ENCODE data around the gene UBR4.

The UBR4 gene

DNA sequence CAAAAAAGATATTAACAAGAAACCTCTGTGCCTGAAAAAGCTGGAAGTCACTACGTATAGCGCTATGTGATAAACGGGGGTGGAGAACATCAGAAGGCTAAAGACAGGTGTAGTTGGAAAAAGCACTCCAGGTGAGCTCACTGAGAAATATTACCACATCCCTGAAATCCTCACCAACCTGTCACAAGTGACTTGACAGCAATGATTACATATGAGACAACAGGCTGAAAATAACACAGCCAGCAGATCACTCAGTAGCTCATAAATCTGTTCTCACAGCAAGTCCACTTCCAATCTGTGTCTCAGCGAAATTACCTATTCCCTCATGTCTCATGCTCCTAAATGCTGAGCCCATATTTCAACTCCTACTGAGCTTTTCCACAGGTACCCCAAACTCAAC lies 120.5 kb downstream of the UBR4 start:
- no peak for DNase-seq (ENCODE audit: low spot score)

DNA sequence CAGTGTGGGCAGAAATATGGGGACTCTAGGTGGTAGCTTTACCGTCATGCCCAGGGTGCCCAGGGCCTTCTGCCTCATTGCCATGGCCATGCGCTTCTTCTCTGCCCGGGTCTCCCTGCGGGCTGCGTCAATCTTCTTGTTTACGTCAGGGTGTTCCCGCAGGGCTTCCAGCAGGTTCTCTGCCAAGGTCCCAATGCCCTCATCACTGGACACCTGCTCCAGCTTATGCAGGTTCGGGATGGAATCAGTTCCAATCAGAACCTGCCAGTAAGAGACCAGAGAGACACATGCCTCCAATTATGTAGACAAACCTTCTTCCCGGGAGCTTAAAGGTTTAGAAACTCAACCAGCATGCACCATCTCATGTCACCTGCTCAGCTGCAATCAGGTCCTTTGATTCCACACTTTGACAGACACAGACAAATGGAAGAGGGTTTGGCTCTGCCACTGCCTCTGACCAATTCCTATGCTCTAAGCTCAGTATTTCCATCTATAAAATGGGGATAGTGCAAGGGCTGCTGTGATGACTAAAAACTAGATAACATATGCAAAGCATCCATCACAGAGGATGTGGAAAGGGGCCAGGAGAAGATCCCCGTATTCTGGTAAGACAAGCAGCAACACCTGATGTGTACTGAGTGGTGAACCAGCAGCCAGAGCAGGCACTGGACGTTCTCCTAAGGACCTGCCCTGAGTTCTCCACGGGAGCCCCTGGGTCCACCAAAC lies 121.2 kb downstream of the UBR4 start:
- DNase-seq (ENCODE audit: low spot score): no peak

DNA sequence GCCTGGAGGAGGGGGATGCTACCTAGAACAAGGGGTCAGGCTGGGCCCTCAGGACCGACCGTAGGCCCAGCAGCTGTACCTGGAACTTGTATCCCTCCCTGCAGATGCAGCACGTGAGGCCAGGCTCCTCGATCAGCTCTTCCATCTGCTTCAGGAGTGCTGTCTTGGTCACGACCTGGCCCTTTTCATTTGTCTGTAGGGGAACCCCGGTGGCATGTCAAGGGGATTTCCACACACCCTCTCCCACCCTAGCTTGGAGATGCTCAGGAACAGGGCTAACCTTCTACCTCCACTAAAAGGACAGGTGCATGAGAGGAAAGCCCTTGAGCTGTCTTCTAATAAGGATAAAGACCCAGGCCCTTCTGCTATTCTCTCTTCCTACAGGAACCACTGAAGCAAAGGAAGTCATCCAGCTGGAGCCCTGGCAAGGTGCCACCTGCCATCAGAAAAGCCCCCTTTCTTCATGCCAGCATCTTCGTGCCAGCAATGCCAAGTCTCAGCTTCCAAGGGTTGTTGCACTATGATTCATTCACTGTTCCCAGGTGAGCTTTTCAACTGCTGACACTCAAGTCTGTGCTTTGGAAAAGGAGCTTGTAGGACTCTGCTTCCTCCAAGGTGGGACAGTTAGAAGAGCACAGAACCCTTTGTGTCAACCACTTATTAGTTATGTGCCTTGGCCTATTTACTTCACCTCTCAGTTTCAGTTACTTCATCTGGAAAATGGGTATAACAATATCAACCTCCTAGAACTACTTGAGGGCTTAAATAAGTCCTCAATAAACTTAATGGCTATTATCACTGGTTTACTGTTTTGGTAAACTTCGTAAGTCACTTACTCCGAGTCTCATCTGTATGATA lies 122.1 kb downstream of the UBR4 start:
- no peak for DNase-seq (ENCODE audit: low spot score)

DNA sequence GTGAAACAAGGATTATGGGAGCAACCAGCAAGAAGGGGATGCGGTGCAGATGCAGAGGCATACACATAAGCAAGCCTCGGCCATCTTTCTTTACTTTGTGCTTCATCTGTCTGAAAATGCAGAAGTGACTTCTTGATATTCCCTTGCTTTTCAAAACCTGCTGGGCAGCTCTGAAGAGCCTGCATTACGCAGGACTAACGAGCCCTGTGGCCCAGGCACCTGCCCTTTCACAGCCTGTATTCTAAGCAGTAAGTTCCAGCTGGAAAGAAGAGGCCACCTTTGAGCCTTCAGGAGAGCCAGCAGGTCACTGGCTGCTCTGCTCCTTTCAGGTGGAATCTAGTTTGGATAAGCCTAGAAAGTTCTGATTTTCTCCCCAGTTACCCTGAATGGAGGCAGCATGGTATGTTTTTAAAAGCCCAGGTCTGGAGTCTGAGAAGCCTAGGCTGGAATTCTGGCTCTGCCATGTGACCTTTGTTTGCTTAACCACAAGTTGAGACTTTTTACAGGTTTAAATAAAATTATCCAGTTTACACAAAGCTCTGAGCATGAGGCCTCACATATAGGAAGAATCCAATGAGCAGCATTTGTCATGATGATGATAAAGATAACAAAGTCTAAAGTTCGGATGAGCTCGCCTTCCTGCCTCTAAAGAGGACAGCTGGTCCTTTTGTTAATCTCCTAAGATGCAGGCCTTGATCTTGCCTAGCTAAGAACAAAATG lies 122.9 kb downstream of the UBR4 start:
- DNase-seq (ENCODE audit: low spot score): no peak

DNA sequence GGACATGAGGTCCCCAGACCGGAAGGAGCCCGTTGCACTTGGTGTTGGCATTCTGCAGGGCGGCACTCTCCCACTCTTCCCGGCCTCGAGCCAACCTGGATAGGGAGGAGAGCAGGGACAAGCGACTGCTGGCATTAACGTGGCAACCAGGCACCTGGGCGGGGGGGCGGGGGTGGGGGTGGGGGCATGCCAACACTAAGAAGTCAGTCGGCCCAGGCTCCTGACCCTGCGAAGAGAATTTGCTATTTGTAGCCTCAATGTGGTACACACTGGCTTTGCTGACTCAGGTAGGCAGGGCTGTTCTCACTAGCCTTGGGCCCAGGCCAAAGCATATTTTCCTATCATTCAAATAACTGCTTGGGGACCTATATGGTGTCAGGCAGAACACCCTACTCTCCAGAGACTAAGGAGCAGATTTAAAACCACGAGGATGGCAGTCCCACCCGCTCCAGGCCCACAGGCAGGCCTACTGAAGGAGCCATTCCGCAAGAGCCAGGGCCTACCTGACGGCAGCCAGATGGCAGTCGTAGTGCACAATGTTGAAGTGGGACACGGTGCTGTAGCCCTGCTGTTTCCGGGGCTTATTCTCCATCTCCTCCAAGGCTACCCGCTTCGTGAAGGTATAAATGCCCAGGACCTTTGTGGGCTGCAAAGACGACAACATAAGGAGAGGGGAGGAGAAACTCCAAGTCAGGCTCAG lies 123.7 kb downstream of the UBR4 start:
- DNase-seq (ENCODE audit: low spot score): no peak

DNA sequence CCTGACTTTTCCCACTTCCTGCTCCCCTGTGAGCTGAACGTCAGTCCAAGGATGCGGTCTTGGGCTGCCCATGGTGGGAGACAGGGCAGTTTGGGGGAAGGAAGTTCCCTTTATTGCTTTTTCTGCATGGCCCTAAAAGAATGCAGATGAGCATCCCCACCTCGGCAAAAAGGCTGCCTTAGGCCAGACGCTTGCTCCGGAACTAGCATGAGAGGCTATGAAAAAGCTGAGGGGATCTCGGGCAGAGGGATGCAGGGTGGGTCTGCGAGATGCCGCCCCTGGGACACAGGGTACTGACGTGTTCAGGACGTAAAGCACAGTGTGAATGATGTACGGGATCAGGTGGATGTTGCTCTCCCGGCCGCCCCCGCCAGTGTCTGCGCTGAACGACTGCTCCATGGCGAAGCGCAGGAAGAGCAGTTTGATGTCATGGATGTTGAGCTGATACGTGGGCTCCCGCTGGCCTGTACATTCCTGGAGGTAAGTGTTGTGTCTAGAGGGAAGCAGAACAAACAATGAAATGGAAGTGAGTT lies 125.8 kb downstream of the UBR4 start:
- no peak for DNase-seq (ENCODE audit: low spot score)

DNA sequence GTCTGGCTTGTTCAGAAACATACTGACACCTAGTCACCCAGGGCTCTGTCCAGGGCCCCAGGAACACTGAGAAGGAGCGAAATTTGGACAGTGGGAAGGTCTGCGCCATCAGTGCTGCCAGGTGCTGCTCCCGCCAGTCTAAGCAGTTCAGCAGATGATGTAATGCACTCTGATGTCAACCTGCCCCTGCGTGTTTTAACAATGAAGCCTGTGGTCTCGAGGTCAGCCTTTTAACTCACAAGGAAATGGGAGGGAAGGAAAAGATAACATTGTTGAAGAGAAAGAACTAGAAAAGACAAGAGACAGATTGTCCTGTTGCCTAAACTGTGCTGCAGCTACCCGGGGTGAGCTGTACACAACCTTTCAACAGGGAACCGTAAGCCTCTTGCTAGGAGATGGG lies 127.0 kb downstream of the UBR4 start:
- DNase-seq (ENCODE audit: low spot score): no peak

DNA sequence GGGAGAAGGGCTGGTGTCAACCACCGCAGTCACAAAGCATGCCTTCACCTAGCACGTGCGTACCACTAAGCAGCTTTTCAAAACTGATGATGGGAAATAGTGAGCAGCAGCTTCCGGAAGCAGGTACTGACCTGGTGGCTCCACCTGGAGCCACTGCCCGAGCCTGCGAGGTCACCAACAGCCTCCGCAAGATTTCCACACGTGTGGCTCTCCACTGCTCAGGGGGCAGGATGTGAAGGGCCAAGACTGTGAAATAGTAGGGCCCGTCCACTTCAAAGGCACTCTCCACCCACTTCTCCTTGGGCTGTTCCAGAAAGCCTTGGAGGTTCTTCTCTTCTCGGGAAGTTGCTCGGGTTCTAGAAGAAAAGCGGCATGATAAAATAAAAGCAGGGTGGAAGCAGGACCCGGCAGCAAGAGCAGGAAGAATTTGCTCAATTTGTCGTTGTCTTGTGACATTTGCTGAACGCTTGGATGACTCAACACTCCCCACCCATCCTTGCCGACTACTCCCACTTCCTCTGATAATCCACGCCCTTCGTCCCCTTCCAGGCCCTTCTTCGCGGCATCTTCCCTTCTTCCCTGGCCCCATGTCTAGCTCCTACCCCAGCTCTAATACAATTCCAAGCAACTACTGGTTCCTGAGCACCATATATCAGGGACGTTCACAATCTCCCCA lies 128.7 kb downstream of the UBR4 start:
- no peak for DNase-seq (ENCODE audit: low spot score)

DNA sequence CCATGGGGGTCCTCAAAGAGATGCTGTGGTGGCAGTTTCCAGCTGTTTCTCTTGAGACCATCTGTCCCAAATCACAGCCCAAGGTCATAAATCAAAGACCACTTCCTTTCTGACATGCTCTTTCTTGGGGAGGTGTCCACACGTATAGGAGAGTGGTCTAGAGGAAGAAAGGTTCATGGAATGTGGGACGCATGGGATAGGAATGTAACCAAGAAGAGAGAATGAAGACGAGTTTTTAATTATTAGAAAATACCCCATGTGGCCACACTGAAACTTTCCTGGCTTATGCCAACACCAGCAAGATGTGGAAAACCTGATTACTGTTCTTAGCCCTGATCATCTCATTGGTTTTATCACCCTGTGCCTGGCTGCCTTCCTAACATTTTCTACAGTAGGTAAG lies 129.3 kb downstream of the UBR4 start:
- no peak for DNase-seq (ENCODE audit: low spot score)

DNA sequence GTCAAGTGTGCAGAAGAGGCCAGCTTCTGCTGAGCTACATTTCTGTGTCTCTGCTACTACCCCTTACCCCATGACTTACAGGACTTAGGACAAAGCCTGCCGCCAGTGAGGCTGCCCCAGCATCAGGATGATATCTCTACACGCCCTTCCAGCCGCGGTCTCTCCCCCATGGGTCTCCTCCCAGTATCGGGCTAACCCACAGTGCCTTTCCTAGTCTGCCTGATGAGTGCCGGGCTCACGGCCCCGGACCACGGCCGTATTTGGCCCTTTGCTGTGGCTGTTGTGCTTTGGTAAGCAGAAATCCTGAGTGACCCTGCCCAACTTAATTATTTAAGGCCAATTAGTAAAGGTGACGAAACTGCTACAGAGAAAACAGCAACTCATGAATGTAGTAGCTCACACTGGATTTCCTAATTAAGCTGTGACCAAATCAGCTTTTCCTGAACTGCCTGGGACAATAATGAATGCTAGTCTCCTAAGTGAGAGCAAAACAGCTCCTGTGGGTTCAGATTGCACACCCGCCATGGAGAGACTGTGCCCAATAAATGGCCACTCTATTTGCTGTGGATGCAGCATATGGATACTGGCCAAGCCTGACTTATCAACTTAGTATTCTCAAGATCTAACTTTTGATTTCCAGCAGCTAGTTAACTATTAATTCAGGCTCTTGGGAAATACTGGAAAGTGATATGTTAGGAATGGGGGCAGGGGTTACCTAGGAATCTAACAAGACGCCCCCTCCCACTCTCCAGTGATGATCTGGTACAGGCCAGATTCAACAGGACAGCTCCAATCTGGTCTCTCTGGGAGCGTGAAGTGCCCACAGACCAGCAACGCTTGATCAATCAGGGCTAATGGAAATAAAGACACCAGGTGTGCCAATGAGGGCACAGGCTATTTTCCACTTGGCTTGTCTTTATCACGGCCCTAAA lies 130.3 kb downstream of the UBR4 start:
- no peak for DNase-seq (ENCODE audit: low spot score)

DNA sequence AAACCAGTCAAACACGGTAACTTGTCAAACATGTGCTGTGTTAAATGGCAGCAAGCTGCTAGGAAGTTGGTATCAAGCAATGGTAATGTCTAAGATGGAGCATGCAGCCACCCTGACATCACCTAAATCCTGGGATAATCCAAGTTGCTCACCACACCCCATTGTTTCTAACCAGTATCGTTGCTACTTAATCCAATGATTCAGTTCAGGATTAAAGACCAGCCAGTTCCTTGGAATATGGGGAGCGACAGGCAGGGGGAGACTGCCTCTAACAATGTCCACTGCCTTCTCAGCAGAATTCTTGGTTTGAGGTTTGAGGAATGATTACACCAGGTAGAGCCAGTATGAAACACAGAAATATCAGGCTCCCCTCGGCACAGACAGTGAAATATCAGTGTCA lies 131.5 kb downstream of the UBR4 start:
- DNase-seq (ENCODE audit: low spot score): no peak

DNA sequence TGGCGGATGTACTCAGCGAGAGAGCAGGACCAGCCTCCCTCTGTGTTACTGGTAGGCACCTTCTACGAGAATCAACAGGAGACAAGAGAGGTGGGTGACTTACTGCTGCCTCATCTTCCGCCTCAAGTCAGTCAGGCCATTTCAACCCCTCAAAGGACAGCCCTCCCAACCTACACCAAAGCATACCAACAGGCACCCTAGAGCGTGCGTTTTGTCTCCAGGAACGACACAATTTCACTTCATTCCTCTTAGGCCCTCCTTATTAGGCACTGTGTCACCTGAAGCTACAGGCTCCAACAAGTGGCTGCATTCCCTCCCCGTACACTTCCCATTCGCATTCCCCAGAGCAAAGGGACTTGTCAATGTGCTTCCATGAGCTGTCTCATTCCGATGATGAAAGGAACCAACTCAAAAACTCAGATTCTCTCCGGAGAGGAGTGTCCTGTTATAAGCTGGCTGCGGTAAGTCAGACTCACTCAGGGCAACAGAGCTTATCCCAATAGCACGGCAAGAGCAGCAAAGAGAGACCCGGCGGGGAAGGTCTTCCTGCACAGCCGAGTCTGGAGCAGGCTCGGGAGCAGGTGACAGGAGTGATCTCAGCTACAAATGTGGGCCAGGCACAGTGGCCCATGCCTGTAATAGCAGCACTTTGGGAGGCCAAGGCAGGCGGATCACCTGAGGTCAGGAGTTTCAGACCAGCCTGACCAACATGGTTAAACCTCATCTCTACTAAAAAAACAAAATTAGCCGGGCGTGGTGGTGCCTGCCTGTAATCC lies 133.0 kb downstream of the UBR4 start:
- DNase-seq (ENCODE audit: low spot score): no peak

DNA sequence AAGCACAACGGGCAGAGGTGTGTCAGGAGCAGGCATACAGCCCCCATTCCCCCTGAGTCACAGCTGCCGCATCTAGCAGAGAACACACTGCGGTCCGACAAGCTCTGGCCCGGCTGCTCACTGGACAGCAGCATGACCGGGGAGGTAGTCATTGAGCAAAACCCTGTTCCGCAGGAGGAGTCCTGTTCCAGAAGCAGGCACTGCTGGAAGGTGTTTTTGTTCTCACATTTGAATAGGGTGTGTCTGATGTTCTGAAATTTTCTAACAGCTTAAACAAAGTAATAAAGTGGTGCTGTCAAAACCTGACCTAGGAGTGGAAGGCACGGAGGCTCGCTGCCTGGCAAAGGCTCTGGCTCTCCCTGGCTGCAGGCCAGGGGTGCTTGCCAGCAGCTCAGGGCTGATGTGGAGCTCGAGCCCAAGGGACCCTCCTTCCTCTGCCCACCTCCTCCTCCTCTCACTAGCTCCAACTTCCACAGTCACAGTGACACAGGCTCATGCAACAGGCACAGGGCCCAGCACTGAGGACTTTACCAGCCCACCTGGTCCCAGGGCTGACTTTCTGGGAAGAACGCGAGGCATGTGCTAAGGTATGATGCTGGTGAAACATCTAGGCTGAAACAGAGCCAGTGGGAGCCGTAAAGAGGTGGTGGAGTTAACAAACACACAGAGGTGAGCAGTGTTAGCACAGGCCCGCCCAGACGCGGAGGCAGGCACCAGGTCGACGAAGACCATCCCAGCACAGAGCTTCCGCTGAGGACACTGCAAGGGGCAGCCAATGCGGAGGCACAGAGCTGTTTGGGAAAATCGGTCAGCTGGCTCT lies 135.0 kb downstream of the UBR4 start:
- DNase-seq (ENCODE audit: low spot score): no peak

DNA sequence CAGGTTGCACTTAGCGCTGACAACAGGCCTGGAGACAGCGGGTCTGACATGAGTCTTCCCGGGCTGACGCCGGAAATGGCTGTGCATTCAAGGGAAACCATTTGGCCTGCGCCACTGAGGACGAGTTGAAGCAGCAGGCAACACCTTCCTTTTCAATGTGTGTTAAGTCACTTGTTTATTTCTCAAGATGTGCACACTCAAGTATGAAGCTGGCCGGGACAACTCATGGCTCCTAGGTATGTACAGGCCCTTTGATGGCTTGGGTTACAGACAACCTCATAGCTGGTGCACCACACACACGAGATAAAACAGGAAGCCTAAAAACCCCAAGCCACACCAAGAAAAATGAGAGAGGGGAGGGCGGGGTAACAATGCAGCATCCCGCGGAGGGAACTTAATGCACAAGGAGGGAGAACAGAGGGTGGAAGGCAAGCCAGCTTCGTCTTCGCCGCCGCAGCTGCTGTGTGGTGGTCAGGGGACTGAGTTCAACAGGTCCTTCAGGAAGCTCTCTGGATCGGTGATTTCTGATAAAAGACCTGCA lies 135.6 kb downstream of the UBR4 start:
- no peak for DNase-seq (ENCODE audit: low spot score)

DNA sequence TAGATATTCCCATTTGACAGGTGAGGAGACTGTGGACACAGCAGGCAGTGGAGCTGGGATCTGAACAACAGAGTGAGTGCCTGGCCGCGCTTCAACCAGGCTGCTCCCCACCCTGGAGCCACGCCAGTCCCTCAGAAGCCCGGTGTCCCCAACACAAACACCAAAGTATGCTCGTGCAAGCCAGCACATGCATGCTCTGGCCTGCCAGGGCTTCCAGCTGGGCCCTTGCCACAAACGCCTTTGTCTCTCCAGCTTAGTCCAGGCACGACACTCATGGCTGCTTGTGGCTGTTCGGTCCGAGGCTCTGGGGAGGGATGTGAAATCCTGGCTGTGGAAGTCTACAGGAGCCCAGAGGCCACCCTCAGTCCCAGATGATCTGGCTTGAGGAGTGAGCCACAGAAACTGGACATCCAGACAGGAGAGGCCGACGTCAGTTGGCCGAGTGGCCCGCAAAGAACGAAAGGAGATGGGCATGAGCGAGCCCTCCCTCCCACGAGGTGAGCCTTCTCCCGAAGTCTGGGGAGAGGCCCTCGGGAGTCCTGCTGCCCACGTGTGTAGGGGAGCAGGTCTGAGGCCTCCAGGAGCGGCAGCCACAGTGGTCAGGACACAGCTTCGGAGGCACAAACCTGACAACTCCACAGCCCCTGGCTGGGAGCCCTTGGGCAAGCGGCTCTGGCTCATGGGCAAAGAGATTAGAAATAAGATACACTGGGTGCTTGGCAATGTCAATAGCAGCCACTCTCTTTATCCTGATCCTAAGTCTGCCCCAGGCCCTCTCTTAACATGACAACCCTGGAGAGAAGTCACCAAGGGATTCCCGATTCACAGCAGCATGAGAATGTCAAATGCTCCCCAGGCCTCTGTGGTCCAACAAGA lies 136.5 kb downstream of the UBR4 start:
- DNase-seq (ENCODE audit: low spot score): no peak

DNA sequence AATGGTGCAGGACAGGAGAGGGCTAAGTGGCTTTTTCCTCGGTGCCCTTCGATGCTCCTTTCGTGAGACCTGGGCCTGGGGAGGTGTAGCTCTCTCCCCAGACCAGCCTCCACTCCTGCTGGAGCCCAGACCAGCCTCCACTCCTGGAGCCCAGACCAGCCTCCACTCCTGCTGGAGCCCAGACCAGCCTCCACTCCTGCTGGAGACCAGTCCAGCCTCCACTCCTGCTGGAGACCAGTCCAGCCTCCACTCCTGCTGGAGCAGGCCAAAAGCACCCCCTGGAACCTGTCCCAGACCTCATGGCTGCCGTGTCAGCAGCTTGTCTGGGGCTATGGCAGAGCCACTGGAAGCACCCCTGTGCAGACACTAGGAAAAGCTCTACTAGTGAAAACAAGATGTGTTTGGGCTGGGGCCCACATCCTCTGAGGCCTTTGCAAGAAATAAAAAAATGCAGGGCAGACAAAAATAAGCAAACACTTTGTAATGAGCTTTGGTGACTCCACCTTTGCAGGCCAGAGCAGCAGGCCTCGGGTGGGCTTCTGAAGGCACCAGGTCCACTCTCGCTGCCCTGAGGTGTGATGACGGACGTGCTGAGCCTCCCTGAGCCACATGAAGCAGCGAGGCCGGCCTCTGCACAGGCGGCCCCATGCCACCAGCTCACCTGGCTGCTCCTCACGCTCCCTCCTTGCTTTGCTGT lies 137.6 kb downstream of the UBR4 start:
- no peak for DNase-seq (ENCODE audit: low spot score)

Measured in NAMALWA (cell line).